BLaER1 (cell line): ENCODE measurements around the gene WSCD2.

Source experiments
- H3K27ac ChIP-seq: shearing (Covaris generic); formaldehyde crosslinking; 2 replicates; pipeline ENCODE4 v1.8.1; 2022
- H3K27me3 ChIP-seq: shearing (Covaris generic); formaldehyde crosslinking; 2 replicates; pipeline ENCODE4 v1.8.1; 2022
- H3K36me3 ChIP-seq: shearing (Covaris generic); formaldehyde crosslinking; 2 replicates; pipeline ENCODE4 v1.8.1; 2022
- H3K4me1 ChIP-seq: shearing (Covaris generic); formaldehyde crosslinking; 2 replicates; pipeline ENCODE4 v1.8.1; 2022
- H3K4me2 ChIP-seq: shearing (Covaris generic); formaldehyde crosslinking; 2 replicates; pipeline ENCODE4 v1.8.1; 2022
- H3K4me3 ChIP-seq: shearing (Covaris generic); formaldehyde crosslinking; 2 replicates; pipeline ENCODE4 v1.8.1; 2022
- H3K9ac ChIP-seq: shearing (Covaris generic); formaldehyde crosslinking; 2 replicates; pipeline ENCODE4 v1.8.1; 2022
- H3K9me3 ChIP-seq: shearing (Covaris generic); formaldehyde crosslinking; 2 replicates; pipeline ENCODE4 v1.8.1; 2022
- H4K20me1 ChIP-seq: shearing (Covaris generic); formaldehyde crosslinking; 2 replicates; pipeline ENCODE4 v1.8.1; 2022
- Cebpa-rat ChIP-seq: shearing (Covaris generic); IDR thresholded peaks from 2 replicates; pipeline ENCODE4 v1.8.1; 2022

WSCD2 gene

GRCh38 chr12:108226866-108227265 lies 97.8 kb downstream of the WSCD2 start:
- no peak overlapping the region for H3K27ac ChIP-seq
- H3K4me3 ChIP-seq: no peak overlapping the region
- H3K9me3 ChIP-seq: no peaks in the 10 kb centered on the region
- H3K4me1 ChIP-seq: no peaks in the 10 kb centered on the region
- H3K36me3 ChIP-seq: no peaks in the 10 kb centered on the region
- TF ChIP-seq Cebpa-rat: no peak
- H3K27me3 ChIP-seq: no peaks in the 10 kb centered on the region
- no peaks in the 10 kb centered on the region for H4K20me1 ChIP-seq
- H3K9ac ChIP-seq: no peak overlapping the region
- no peak overlapping the region for H3K4me2 ChIP-seq

- TF ChIP-seq Cebpa-rat: no peak
- Histone ChIP-seq H3K9me3 (no peaks in the 10 kb centered on the region), H3K36me3 (no peaks in the 10 kb centered on the region), H3K9ac (no peak overlapping the region), H3K27ac (no peak overlapping the region), H3K4me3 (no peak overlapping the region), H3K4me2 (no peak overlapping the region), H4K20me1 (no peaks in the 10 kb centered on the region), H3K4me1 (no peaks in the 10 kb centered on the region), H3K27me3 (no peaks in the 10 kb centered on the region)
Measured at GRCh38 chr12:108228746-108229145, 99.7 kb downstream of the WSCD2 start.

GRCh38 chr12:108231109-108231905 lies 102.2 kb downstream of the WSCD2 start:
- no peaks in the 10 kb centered on the region for H3K36me3 ChIP-seq
- no peaks in the 10 kb centered on the region for H3K27me3 ChIP-seq
- no peak overlapping the region for H3K4me3 ChIP-seq
- H3K27ac ChIP-seq: no peak overlapping the region
- H4K20me1 ChIP-seq: no peaks in the 10 kb centered on the region
- H3K4me1 ChIP-seq: no peaks in the 10 kb centered on the region
- H3K4me2 ChIP-seq: no peak overlapping the region
- no peak for TF ChIP-seq Cebpa-rat
- H3K9ac ChIP-seq: no peak overlapping the region
- no peaks in the 10 kb centered on the region for H3K9me3 ChIP-seq

- Histone ChIP-seq H3K4me1 (no peaks in the 10 kb centered on the region), H3K4me2 (no peak overlapping the region), H4K20me1 (no peaks in the 10 kb centered on the region), H3K27me3 (no peaks in the 10 kb centered on the region), H3K27ac (no peak overlapping the region), H3K9me3 (no peaks in the 10 kb centered on the region), H3K4me3 (no peak overlapping the region), H3K9ac (no peak overlapping the region), H3K36me3 (no peaks in the 10 kb centered on the region)
- no peak for TF ChIP-seq Cebpa-rat
Measured at GRCh38 chr12:108231909-108232434, 102.9 kb downstream of the WSCD2 start.

- TF ChIP-seq Cebpa-rat: no peak
- Histone ChIP-seq H3K9me3 (no peaks in the 10 kb centered on the region), H3K27me3 (no peaks in the 10 kb centered on the region), H4K20me1 (no peaks in the 10 kb centered on the region), H3K4me3 (no peak overlapping the region), H3K36me3 (no peaks in the 10 kb centered on the region), H3K9ac (no peak overlapping the region), H3K4me1 (no peaks in the 10 kb centered on the region), H3K27ac (no peak overlapping the region), H3K4me2 (no peak overlapping the region)
Measured at GRCh38 chr12:108232565-108232964, 103.5 kb downstream of the WSCD2 start.

- Histone ChIP-seq H3K27me3 (no peaks in the 10 kb centered on the region), H3K27ac (no peak overlapping the region), H3K9me3 (no peaks in the 10 kb centered on the region), H4K20me1 (no peaks in the 10 kb centered on the region), H3K4me2 (no peak overlapping the region), H3K4me1 (no peaks in the 10 kb centered on the region), H3K36me3 (no peaks in the 10 kb centered on the region), H3K4me3 (no peak overlapping the region), H3K9ac (no peak overlapping the region)
- no peak for TF ChIP-seq Cebpa-rat
Measured at GRCh38 chr12:108234158-108234557, 105.1 kb downstream of the WSCD2 start.

- H3K4me1 ChIP-seq: no peaks in the 10 kb centered on the region
- H3K4me2 ChIP-seq: no peak overlapping the region
- H3K9ac ChIP-seq: no peak overlapping the region
- no peaks in the 10 kb centered on the region for H3K9me3 ChIP-seq
- no peaks in the 10 kb centered on the region for H3K36me3 ChIP-seq
- no peak overlapping the region for H3K27ac ChIP-seq
- H4K20me1 ChIP-seq: no peaks in the 10 kb centered on the region
- TF ChIP-seq Cebpa-rat: no peak
- H3K4me3 ChIP-seq: no peak overlapping the region
- no peaks in the 10 kb centered on the region for H3K27me3 ChIP-seq
Measured at GRCh38 chr12:108235197-108235984, 106.3 kb downstream of the WSCD2 start.

GRCh38 chr12:108235985-108236263 lies 106.8 kb downstream of the WSCD2 start:
- no peak for TF ChIP-seq Cebpa-rat
- H3K9ac ChIP-seq: no peak overlapping the region

GRCh38 chr12:108236366-108236765 lies 107.3 kb downstream of the WSCD2 start:
- Histone ChIP-seq H4K20me1 (no peaks in the 10 kb centered on the region), H3K9me3 (no peaks in the 10 kb centered on the region), H3K36me3 (no peaks in the 10 kb centered on the region), H3K9ac (no peak overlapping the region), H3K27ac (no peak overlapping the region), H3K4me1 (no peaks in the 10 kb centered on the region), H3K27me3 (no peaks in the 10 kb centered on the region), H3K4me2 (no peak overlapping the region), H3K4me3 (no peak overlapping the region)
- no peak for TF ChIP-seq Cebpa-rat

More at GRCh38 chr12:108235985-108236263, 106.8 kb downstream of the WSCD2 start:
- no peaks in the 10 kb centered on the region for H3K4me1 ChIP-seq
- H3K27me3 ChIP-seq: no peaks in the 10 kb centered on the region
- no peak overlapping the region for H3K4me2 ChIP-seq
- H3K27ac ChIP-seq: no peak overlapping the region
- no peaks in the 10 kb centered on the region for H4K20me1 ChIP-seq
- no peaks in the 10 kb centered on the region for H3K36me3 ChIP-seq
- no peaks in the 10 kb centered on the region for H3K9me3 ChIP-seq
- no peak overlapping the region for H3K4me3 ChIP-seq

GRCh38 chr12:108237272-108237671 lies 108.2 kb downstream of the WSCD2 start:
- peaks cover 5% of the 10 kb centered on the region for H3K4me1 ChIP-seq
- H3K36me3 ChIP-seq: no peaks in the 10 kb centered on the region
- no peaks in the 10 kb centered on the region for H3K9me3 ChIP-seq
- H3K27ac ChIP-seq: no peak overlapping the region
- H3K9ac ChIP-seq: no peak overlapping the region
- no peak overlapping the region for H3K4me3 ChIP-seq
- no peak for TF ChIP-seq Cebpa-rat
- H3K4me2 ChIP-seq: no peak overlapping the region
- H3K27me3 ChIP-seq: no peaks in the 10 kb centered on the region
- no peaks in the 10 kb centered on the region for H4K20me1 ChIP-seq
